ENCODE measurements around the gene C20orf96. TPM values are rescaled to one million over a fixed set of nuclear protein-coding genes. Genes with fewer than 3 reads are reported as not detected.
"Not testable (repeated sequence)": the region's sequence is repeated elsewhere in the genome, so short reads cannot be mapped to it uniquely, and the experiment has no call there.

C20orf96 gene
- total RNA-seq, 2 experiments from 2014 or later = 5.9 to 6.0 TPM

- Mint-ChIP-seq H3K27me3 (peaks cover 20% of the 10 kb centered on the region), H3K36me3 (ENCODE audit: low read depth) (no peaks in the 10 kb centered on the region), H3K27ac (no peak overlapping the region), H3K4me1 (peaks cover 9% of the 10 kb centered on the region), H3K9me3 (no peaks in the 10 kb centered on the region), H3K4me3 (no peak overlapping the region)
- CTCF ChIA-PET = interaction anchor here (1.1 to 1.8 kb wide), 2 partner anchors 15 to 23 kb away, joined by 3 to 6 read pairs; no protein-coding TSS in a partner anchor
- POLR2A ChIA-PET = no interaction called here
- DNase-seq = no peak
These were observed 47.6 kb downstream of the C20orf96 start for GRCh38 chr20:242905-243304.

DNA sequence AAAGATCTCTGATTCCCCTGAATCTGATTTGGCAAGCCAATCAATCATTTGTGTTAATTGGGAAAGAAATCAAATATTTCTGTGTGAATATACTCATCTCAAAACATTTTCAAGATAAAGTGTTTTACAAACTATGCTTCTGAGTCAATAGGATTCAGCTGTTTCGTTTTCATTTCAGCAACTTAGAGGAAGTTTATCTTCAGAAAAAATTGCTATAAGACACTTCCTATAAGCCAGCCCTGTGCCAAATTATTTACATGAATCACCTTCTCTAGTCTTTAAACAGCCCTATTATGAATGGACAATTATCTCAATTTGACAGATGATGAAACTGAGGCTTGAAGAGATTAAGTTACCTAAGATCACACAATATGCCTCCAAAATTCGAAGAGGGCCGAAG lies 52.6 kb downstream of the C20orf96 start:
- Mint-ChIP-seq H3K9me3 (no peaks in the 10 kb centered on the region), H3K27me3 (peaks cover 8% of the 10 kb centered on the region), H3K4me3 (peak overlapping the region; percentile 61), H3K4me1 (peaks cover 22% of the 10 kb centered on the region), H3K27ac (peak overlapping the region; percentile 84), H3K36me3 (ENCODE audit: low read depth) (no peaks in the 10 kb centered on the region)
- ChIA-PET POLR2A (no interaction called here), CTCF (interaction anchor here (1.7 kb wide), 1 partner anchor 28 kb away, joined by 11 read pairs; no protein-coding TSS in a partner anchor)
- DNase-seq = no peak

DNA sequence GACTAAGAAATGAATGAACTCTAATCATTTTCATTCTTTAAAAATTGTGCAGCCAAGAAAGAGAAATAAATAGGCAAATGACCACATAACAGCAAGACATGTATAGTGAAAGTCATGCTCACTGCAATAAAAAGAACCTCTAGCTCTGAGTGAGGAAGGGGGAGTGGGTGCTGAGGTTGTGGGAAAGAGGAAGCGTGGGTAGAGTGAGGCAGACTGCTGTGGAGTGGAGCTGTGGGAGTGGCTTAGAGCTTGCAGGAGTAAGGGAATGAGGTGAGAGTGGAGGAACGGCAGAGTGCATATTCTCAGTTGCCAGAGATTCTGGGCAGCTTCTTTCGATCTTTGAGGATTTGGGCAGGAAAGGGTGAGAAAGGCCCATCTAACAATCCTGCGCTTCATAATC lies 53.1 kb downstream of the C20orf96 start:
- peak; percentile 19 for DNase-seq
- Mint-ChIP-seq H3K4me3 (peak overlapping the region; percentile 61), H3K27ac (peak overlapping the region; percentile 84)

DNA sequence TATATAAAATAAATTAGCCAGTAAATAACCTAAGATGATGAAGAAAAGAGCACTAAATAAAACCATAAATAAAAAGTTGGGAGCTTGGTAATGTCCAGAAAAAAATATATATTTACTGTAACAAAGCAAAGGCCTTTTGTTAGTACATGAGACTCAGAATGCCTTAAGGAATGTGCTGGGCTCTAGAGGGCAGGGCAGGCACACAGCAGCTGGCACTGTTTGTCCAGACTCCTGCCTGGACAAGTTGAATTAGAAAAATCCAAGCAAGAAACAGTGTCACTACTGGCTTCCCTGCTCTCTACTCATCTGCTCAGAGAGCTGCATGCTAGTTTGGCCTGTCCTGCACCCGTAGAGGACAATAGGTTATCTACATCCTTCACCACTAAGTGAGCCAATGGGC lies 54.7 kb downstream of the C20orf96 start:
- no peak overlapping the region for H3K4me3 Mint-ChIP-seq
- H3K4me1 Mint-ChIP-seq = peaks cover 22% of the 10 kb centered on the region
- CTCF ChIA-PET = no interaction called here
- no peaks in the 10 kb centered on the region for H3K9me3 Mint-ChIP-seq
- H3K36me3 Mint-ChIP-seq (ENCODE audit: low read depth) = no peaks in the 10 kb centered on the region
- no peak overlapping the region for H3K27ac Mint-ChIP-seq
- H3K27me3 Mint-ChIP-seq = peaks cover 5% of the 10 kb centered on the region
- POLR2A ChIA-PET = no interaction called here
- DNase-seq = no peak

More for the DNA sequence above, 53.1 kb downstream of the C20orf96 start:
- Mint-ChIP-seq H3K4me1 (peaks cover 22% of the 10 kb centered on the region), H3K27me3 (peaks cover 7% of the 10 kb centered on the region), H3K9me3 (no peaks in the 10 kb centered on the region), H3K36me3 (ENCODE audit: low read depth) (no peaks in the 10 kb centered on the region)
- CTCF ChIA-PET = interaction anchor here (1.7 kb wide), 1 partner anchor 29 kb away, joined by 11 read pairs; no protein-coding TSS in a partner anchor
- POLR2A ChIA-PET = no interaction called here

DNA sequence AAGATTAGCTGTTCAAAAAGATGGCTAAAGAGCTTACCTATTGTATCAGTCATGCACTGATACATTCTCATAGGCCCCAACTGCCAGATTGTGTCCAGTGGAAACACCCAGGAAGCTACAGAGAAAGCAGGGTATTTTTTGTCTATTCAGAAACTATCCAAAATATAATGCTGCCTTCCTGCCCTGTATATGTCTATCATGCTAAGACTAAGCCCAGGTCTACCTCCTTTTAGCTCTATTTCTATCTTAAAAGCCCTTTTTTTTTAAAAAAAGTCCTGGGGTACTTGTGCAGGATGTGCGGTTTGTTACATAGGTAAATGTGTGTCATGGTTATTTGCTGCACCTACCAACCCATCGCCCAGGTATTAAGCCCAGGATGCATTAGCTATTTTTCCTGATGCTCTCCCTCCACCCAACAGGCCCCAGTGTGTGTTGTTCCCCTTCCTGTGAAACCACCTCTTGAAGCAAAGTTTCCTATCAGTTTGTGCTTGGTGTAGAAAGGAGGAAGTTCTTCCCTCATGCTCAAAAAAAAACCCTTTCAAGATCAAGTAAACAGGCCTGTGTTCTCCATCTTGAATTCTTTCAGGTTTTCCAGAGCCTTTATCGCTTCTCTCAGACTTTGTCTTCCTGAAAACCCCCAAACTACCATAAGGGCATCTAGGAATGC lies 63.0 kb downstream of the C20orf96 start:
- peaks cover 24% of the 10 kb centered on the region for H3K27me3 Mint-ChIP-seq
- CTCF ChIA-PET = no interaction called here
- POLR2A ChIA-PET = interaction anchor here (1.0 kb wide), 1 partner anchor 13 kb away, joined by 3 read pairs; no protein-coding TSS in a partner anchor
- no peak overlapping the region for H3K4me3 Mint-ChIP-seq
- H3K9me3 Mint-ChIP-seq = no peaks in the 10 kb centered on the region
- no peak overlapping the region for H3K27ac Mint-ChIP-seq
- no peaks in the 10 kb centered on the region for H3K36me3 Mint-ChIP-seq (ENCODE audit: low read depth)
- DNase-seq = no peak
- H3K4me1 Mint-ChIP-seq = peaks cover 6% of the 10 kb centered on the region

GRCh38 chr20:226958-227357 lies 63.6 kb downstream of the C20orf96 start, which contains the start of gene DEFB129:
TSS of gene DEFB129 (plus strand) at chr20:227258. CDS start at chr20:227289, 31 bp downstream.
- ChIA-PET POLR2A (interaction anchor here (1.0 kb wide), 1 partner anchor 14 kb away, joined by 3 read pairs; no protein-coding TSS in a partner anchor), CTCF (no interaction called here)
- Mint-ChIP-seq H3K4me1 (peaks cover 6% of the 10 kb centered on the region), H3K27ac (no peak within 1 kb of the TSS), H3K4me3 (no peak within 1 kb of the TSS), H3K36me3 (ENCODE audit: low read depth) (no peaks in the 10 kb centered on the region), H3K9me3 (no peaks in the 10 kb centered on the region), H3K27me3 (peaks cover 27% of the 10 kb centered on the region)
- DNase-seq = no peak

DNA sequence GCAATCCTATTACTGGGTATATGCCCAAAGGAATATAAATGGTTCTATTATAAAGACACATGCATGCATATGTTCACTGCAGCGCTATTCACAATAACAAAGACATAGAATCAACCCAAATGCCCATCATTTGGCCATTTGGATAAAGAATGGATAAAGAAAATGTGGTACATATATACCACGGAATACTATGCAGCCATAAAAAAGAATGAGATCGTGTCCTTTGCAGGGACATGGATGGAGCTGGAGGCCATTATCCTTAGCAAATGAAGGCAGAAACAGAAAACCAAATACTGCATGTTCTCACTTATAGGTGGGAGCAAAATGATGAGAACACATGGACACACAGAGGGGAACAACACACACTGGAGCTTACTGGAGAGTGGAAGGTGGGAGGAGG lies 64.7 kb downstream of the C20orf96 start:
- CTCF ChIA-PET; H3K27ac Mint-ChIP-seq; H3K4me1 Mint-ChIP-seq; DNase-seq; H3K36me3 Mint-ChIP-seq (ENCODE audit: low read depth); POLR2A ChIA-PET; H3K9me3 Mint-ChIP-seq; H3K4me3 Mint-ChIP-seq: not testable (repeated sequence)
- H3K27me3 Mint-ChIP-seq = peaks cover 30% of the 10 kb centered on the region

GRCh38 chr20:221258-221830 lies 69.2 kb downstream of the C20orf96 start:
- no peak overlapping the region for H3K27ac Mint-ChIP-seq
- H3K27me3 Mint-ChIP-seq = peaks cover 51% of the 10 kb centered on the region
- POLR2A ChIA-PET = no interaction called here
- no peaks in the 10 kb centered on the region for H3K4me1 Mint-ChIP-seq
- no peak overlapping the region for H3K4me3 Mint-ChIP-seq
- H3K36me3 Mint-ChIP-seq (ENCODE audit: low read depth) = no peaks in the 10 kb centered on the region
- DNase-seq = no peak
- H3K9me3 Mint-ChIP-seq = no peaks in the 10 kb centered on the region
- CTCF ChIA-PET = interaction anchor here (1.0 kb wide), 1 partner anchor 13 kb away, joined by 3 read pairs; no protein-coding TSS in a partner anchor

Other genes with a start within 250 kb of the C20orf96 start
- not detected for gene DEFB125, start 203.1 kb downstream of the C20orf96 start, total RNA-seq
- gene DEFB126, start 148.2 kb downstream of the C20orf96 start, total RNA-seq = not detected
- not detected for gene DEFB127, start 133.3 kb downstream of the C20orf96 start, total RNA-seq
- gene DEFB128, start 101.0 kb downstream of the C20orf96 start, total RNA-seq = not detected
- gene DEFB129, start 63.5 kb downstream of the C20orf96 start, total RNA-seq = not detected
- not detected for gene DEFB132, start 33.0 kb downstream of the C20orf96 start, total RNA-seq
- gene ZCCHC3, start 6.8 kb upstream of the C20orf96 start, total RNA-seq = 10 to 100 TPM; 23.5 to 23.9 TPM
- gene SOX12, start 34.8 kb upstream of the C20orf96 start, total RNA-seq = 1 to 10 TPM; 2.9 to 3.2 TPM
- 1 to 10 TPM; 1.8 to 2.7 TPM for gene NRSN2, start 56.4 kb upstream of the C20orf96 start, total RNA-seq
- 10 to 100 TPM; 28.3 to 28.9 TPM for gene TRIB3, start 90.0 kb upstream of the C20orf96 start, total RNA-seq
- gene RBCK1, start 117.5 kb upstream of the C20orf96 start, total RNA-seq = 100 to 1,000 TPM; 133 to 146 TPM
- gene TBC1D20, start 171.8 kb upstream of the C20orf96 start, total RNA-seq = 10 to 100 TPM; 27.0 to 28.1 TPM